ENCODE measurements around the gene TOMM40. TPM values are rescaled to one million over a fixed set of nuclear protein-coding genes. Genes with fewer than 3 reads are reported as not detected.
"Not testable (repeated sequence)": the region's sequence is repeated elsewhere in the genome, so short reads cannot be mapped to it uniquely, and the experiment has no call there.

TOMM40 gene
- total RNA-seq, 1 experiment from 2014 or later, result 113 TPM

- no peak for DNase-seq (ENCODE audit: low read depth)
These were observed 6.8 kb downstream of the TOMM40 start for GRCh38 chr19:44897835-44898234.

DNA sequence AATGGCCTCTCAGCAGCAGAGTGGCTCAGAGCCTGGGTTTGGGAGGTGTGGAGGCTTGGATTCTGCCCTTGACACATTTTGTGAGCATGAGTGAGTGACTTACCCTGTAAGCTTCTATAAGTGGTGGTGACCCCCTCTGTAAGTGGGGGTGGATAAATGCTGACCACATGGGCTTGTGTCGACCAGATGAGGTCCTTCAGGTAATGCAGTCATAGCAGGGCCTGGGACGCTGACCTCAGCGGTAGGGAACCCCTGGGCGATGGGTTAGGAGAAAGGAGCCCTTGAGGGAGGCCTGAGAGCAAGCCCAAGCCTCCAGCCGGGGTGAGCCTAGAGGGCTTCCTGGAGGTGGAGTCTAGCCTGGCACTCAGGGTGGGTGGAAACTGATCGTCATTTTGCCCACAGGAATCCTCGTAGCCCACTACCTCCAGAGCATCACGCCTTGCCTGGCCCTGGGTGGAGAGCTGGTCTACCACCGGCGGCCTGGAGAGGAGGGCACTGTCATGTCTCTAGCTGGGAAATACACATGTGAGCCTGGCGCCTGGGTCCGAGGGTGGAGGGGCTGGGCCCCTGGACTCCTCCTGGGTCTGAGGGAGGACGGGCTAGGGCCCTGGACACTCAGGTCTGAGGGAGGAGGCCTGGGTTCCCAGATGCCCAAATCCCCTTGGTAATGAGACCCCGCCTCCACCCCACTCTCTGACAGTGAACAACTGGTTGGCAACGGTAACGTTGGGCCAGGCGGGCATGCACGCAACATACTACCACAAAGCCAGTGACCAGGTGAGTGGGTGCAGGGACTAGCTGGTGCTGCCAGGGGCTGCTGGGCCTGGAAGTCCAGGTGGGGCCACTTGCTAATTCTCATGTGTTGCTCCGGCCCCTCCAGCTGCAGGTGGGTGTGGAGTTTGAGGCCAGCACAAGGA is 9.5 kb downstream of the TOMM40 start:
- DNase-seq (ENCODE audit: low read depth), result no peak

DNA sequence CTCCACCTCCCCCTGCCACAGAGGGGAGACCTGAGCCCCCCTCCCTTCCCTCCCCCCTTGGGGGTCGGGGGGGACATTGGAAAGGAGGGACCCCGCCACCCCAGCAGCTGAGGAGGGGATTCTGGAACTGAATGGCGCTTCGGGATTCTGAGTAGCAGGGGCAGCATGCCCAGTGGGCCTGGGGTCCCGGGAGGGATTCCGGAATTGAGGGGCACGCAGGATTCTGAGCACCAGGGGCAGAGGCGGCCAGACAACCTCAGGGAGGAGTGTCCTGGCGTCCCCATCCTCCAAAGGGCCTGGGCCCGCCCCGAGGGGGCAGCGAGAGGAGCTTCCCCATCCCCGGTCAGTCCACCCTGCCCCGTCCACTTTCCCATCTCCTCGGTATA is 12.2 kb downstream of the TOMM40 start:
- no peak for DNase-seq (ENCODE audit: low read depth)

GRCh38 chr19:44903602-44904425 is 12.8 kb downstream of the TOMM40 start:
- DNase-seq (ENCODE audit: low read depth), result peak; percentile 58

DNA sequence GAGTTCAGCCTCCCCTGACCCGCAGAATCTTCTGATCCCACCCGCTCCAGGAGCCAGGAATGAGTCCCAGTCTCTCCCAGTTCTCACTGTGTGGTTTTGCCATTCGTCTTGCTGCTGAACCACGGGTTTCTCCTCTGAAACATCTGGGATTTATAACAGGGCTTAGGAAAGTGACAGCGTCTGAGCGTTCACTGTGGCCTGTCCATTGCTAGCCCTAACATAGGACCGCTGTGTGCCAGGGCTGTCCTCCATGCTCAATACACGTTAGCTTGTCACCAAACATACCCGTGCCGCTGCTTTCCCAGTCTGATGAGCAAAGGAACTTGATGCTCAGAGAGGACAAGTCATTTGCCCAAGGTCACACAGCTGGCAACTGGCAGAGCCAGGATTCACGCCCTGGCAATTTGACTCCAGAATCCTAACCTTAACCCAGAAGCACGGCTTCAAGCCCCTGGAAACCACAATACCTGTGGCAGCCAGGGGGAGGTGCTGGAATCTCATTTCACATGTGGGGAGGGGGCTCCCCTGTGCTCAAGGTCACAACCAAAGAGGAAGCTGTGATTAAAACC is 13.5 kb downstream of the TOMM40 start:
- no peak for DNase-seq (ENCODE audit: low read depth)

DNA sequence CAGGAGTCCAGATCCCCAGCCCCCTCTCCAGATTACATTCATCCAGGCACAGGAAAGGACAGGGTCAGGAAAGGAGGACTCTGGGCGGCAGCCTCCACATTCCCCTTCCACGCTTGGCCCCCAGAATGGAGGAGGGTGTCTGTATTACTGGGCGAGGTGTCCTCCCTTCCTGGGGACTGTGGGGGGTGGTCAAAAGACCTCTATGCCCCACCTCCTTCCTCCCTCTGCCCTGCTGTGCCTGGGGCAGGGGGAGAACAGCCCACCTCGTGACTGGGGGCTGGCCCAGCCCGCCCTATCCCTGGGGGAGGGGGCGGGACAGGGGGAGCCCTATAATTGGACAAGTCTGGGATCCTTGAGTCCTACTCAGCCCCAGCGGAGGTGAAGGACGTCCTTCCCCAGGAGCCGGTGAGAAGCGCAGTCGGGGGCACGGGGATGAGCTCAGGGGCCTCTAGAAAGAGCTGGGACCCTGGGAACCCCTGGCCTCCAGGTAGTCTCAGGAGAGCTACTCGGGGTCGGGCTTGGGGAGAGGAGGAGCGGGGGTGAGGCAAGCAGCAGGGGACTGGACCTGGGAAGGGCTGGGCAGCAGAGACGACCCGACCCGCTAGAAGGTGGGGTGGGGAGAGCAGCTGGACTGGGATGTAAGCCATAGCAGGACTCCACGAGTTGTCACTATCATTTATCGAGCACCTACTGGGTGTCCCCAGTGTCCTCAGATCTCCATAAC is 14.5 kb downstream of the TOMM40 start, which contains the start of gene APOE:
Gene APOE, plus strand, starts transcription at position 360 of the 724 bp plus-strand sequence. CDS start 829 bp downstream, outside the sequence.
- DNase-seq (ENCODE audit: low read depth), result no peak

DNA sequence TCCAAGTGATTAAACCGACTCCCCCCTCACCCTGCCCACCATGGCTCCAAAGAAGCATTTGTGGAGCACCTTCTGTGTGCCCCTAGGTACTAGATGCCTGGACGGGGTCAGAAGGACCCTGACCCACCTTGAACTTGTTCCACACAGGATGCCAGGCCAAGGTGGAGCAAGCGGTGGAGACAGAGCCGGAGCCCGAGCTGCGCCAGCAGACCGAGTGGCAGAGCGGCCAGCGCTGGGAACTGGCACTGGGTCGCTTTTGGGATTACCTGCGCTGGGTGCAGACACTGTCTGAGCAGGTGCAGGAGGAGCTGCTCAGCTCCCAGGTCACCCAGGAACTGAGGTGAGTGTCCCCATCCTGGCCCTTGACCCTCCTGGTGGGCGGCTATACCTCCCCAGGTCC is 16.6 kb downstream of the TOMM40 start:
- no peak for DNase-seq (ENCODE audit: low read depth)

DNA sequence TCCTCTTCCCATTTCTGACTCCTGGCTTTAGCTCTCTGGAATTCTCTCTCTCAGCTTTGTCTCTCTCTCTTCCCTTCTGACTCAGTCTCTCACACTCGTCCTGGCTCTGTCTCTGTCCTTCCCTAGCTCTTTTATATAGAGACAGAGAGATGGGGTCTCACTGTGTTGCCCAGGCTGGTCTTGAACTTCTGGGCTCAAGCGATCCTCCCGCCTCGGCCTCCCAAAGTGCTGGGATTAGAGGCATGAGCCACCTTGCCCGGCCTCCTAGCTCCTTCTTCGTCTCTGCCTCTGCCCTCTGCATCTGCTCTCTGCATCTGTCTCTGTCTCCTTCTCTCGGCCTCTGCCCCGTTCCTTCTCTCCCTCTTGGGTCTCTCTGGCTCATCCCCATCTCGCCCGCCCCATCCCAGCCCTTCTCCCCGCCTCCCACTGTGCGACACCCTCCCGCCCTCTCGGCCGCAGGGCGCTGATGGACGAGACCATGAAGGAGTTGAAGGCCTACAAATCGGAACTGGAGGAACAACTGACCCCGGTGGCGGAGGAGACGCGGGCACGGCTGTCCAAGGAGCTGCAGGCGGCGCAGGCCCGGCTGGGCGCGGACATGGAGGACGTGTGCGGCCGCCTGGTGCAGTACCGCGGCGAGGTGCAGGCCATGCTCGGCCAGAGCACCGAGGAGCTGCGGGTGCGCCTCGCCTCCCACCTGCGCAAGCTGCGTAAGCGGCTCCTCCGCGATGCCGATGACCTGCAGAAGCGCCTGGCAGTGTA is 17.2 kb downstream of the TOMM40 start:
- DNase-seq (ENCODE audit: low read depth), result no peak

GRCh38 chr19:44908836-44909261 is 17.8 kb downstream of the TOMM40 start:
- DNase-seq (ENCODE audit: low read depth), result no peak

- no peak for DNase-seq (ENCODE audit: low read depth)
These were observed 18.7 kb downstream of the TOMM40 start for GRCh38 chr19:44909775-44910174.

- DNase-seq (ENCODE audit: low read depth), result not testable (repeated sequence)
These were observed 20.8 kb downstream of the TOMM40 start for GRCh38 chr19:44911896-44912295.

GRCh38 chr19:44912854-44913253 is 21.8 kb downstream of the TOMM40 start:
- DNase-seq (ENCODE audit: low read depth), result no peak

- not testable (repeated sequence) for DNase-seq (ENCODE audit: low read depth)
These were observed 22.7 kb downstream of the TOMM40 start for GRCh38 chr19:44913512-44914432.

DNA sequence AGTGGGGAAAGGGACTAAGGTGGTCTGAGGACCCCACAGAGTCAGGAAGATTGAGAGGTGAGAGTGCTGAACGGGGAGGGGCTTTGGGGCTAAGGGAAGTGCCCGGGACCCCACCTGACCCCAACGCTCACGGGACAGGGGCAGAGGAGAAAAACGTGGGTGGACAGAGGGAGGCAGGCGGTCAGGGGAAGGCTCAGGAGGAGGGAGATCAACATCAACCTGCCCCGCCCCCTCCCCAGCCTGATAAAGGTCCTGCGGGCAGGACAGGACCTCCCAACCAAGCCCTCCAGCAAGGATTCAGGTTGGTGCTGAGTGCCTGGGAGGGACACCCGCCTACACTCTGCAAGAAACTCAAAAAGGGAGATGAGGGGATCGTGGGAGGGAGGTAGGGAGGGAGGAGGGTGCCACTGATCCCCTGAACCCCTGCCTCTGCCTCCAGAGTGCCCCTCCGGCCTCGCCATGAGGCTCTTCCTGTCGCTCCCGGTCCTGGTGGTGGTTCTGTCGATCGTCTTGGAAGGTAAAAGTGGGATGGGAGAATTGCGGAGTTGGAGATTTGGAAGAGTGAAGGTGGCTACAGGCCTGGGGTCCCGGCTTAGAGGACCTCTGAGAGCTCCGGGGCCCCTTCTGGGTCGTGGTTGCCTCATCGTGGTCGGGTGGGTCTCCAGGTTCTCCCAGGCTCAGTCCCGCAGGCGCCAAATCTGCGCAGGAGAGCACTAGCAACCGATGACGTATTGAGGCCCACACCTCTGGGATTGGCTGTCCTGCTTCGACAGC is 23.6 kb downstream of the TOMM40 start, which contains the start of gene APOC1:
Gene APOC1, plus strand, starts transcription at position 176 of the 774 bp plus-strand sequence. Its CDS starts 284 bp downstream, at position 460.
- peak; percentile 77 for DNase-seq (ENCODE audit: low read depth)

GRCh38 chr19:44924243-44924725 is 33.2 kb downstream of the TOMM40 start:
- no peak for DNase-seq (ENCODE audit: low read depth)

- DNase-seq (ENCODE audit: low read depth), result peak; percentile 43
These were observed 34.2 kb downstream of the TOMM40 start for GRCh38 chr19:44925114-44925891.

DNA sequence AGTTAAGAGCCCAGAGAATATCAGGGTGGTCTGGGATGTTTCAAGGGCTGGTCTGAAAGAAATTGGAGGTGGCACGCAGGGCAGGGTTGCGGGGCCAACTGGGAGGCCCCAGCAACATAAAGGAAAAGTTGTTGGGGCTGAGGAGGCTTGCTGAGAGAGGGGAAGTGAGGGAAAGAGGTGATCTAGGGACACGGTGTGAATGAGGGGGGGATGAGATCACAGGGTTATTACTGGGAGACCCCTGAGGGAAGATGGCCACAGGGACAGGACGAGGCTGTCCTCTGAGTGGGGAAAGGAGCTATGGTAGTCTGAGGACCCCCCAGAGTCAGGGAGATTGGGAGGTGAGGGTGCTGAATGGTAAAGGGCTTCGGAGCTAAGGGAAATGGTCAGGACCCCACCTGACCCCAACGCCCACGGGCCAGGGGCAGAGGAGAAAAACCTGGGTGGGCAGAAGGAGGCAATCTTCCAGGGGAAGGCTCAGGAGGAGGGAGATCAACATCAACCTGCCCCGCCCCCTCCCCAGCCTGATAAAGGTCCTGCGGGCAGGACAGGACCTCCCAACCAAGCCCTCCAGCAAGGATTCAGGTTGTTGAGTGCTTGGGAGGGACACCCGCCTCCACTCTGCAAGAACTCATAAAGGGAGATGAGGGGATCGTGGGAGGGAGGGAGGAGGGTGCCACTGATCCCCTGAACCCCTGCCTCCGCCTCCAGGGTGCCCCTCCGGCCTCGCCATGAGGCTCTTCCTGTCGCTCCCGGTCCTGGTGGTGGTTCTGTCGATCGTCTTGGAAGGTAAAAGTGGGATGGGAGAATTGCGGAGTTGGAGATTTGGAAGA is 35.4 kb downstream of the TOMM40 start:
- not testable (repeated sequence) for DNase-seq (ENCODE audit: low read depth)

All from M059J (cell line).